Measurements from ENCODE around the gene POLG2.

- TF ChIP-seq CTCF (IDR thresholded peaks at IDR 0.05 in 4 of 5, conservative IDR thresholded peaks at IDR 0.05 in 1 of 5), result no peak
- no peak for TF ChIP-seq POLR2A (IDR thresholded peaks at IDR 0.05)
Measured at GRCh38 chr17:64535357-64535756, 38.5 kb upstream of the POLG2 start.

Measured in gastrocnemius medialis (tissue), 4 donors.